HepG2 (cell line): ENCODE data around the gene VEGFA. TPM values are rescaled to one million over a fixed set of nuclear protein-coding genes. Genes with fewer than 3 reads are reported as not detected.
A peak's percentile ranks its signal among the peaks of the same experiment; 100 is the strongest.

Experiments
- ATAD3A ChIP-seq: sonication (generic); formaldehyde crosslinking; IDR thresholded peaks from 2 replicates; pipeline ENCODE4 v1.4.0; 2020; ENCODE audit warnings: missing genetic modification reagents
- FOXA1 ChIP-seq, 2 experiments: fragments of 450-650 bp in 1 of 2; sonication (generic) in 1 of 2; formaldehyde crosslinking in 1 of 2; IDR thresholded peaks; 2 replicates each; pipeline versions ENCODE4 v1.4.0 to v1.6.1; 2016 to 2020; ENCODE audit warnings: missing genetic modification reagents in 1 of 2
- HDAC1 ChIP-seq: sonication (generic); formaldehyde crosslinking; IDR thresholded peaks from 2 replicates; pipeline ENCODE4 v1.5.1; 2020; ENCODE audit warnings: mild to moderate bottlenecking, missing genetic modification reagents
- HMGA1 ChIP-seq: sonication (generic); formaldehyde crosslinking; conservative IDR thresholded peaks from 2 replicates; pipeline ENCODE4 v1.4.0; 2020; ENCODE audit warnings: missing genetic modification reagents
- NR2F6 ChIP-seq, 2 experiments: IDR thresholded peaks; 2 replicates each; pipeline ENCODE4 v1.6.1; 2016; ENCODE audit warnings: antibody characterized with exemption in 1 of 2, mild to moderate bottlenecking in 1 of 2
- PRPF4 ChIP-seq: fragments of 200-400 bp; formaldehyde crosslinking; IDR thresholded peaks from 2 replicates; pipeline ENCODE4 v1.6.1; 2016; ENCODE audit warnings: low read length, low read depth; ENCODE audit not compliant: poor library complexity, severe bottlenecking
- REXO4 ChIP-seq: sonication (generic); formaldehyde crosslinking; IDR thresholded peaks from 2 replicates; pipeline ENCODE4 v1.8.0; 2022; ENCODE audit warnings: missing genetic modification reagents, mild to moderate bottlenecking, borderline replicate concordance
- TARDBP ChIP-seq: sonication (generic); formaldehyde crosslinking; IDR thresholded peaks from 2 replicates; pipeline ENCODE4 v1.8.0; 2022; ENCODE audit warnings: mild to moderate bottlenecking, missing genetic modification reagents
- THAP8 ChIP-seq: sonication (generic); formaldehyde crosslinking; IDR thresholded peaks from 2 replicates; pipeline ENCODE4 v1.5.1; 2020; ENCODE audit warnings: missing genetic modification reagents, mild to moderate bottlenecking, borderline replicate concordance
- TOE1 ChIP-seq: sonication (generic); formaldehyde crosslinking; IDR thresholded peaks from 2 replicates; pipeline ENCODE4 v1.4.0; 2020; ENCODE audit warnings: mild to moderate bottlenecking, missing genetic modification reagents
- USF2 ChIP-seq, 2 experiments: sonication (generic) in 1 of 2; formaldehyde crosslinking in 1 of 2; IDR thresholded peaks; 2 replicates each; pipeline versions ENCODE4 v1.5.1 to v1.6.1; 2011 to 2020; ENCODE audit warnings: borderline replicate concordance in 1 of 2, low read depth in 1 of 2, low read length in 1 of 2, mild to moderate bottlenecking in 1 of 2, missing genetic modification reagents in 1 of 2, moderate library complexity in 1 of 2
- ZBTB46 ChIP-seq: sonication (generic); formaldehyde crosslinking; IDR thresholded peaks from 2 replicates; pipeline ENCODE4 v1.4.0; 2020; ENCODE audit warnings: mild to moderate bottlenecking, missing genetic modification reagents, borderline replicate concordance
- ZNF484 ChIP-seq: sonication (generic); formaldehyde crosslinking; IDR thresholded peaks from 2 replicates; pipeline ENCODE4 v1.5.1; 2020; ENCODE audit warnings: mild to moderate bottlenecking, low read depth, missing genetic modification reagents, borderline replicate concordance
- ZNF552 ChIP-seq: sonication (generic); formaldehyde crosslinking; IDR thresholded peaks from 2 replicates; pipeline ENCODE4 v1.9.0; 2022; ENCODE audit warnings: missing genetic modification reagents, mild to moderate bottlenecking, borderline replicate concordance
- ZNF569 ChIP-seq: sonication (generic); formaldehyde crosslinking; IDR thresholded peaks from 2 replicates; pipeline ENCODE4 v1.5.0; 2020; ENCODE audit warnings: mild to moderate bottlenecking, missing genetic modification reagents, moderate library complexity, borderline replicate concordance
- ZNF639 ChIP-seq: conservative IDR thresholded peaks from 2 replicates; pipeline ENCODE4 v1.6.1; 2018; ENCODE audit warnings: missing genetic modification reagents
- ZNF775 ChIP-seq: sonication (generic); formaldehyde crosslinking; IDR thresholded peaks from 2 replicates; pipeline ENCODE4 v1.4.0; 2020; ENCODE audit warnings: missing genetic modification reagents, mild to moderate bottlenecking, moderate library complexity, borderline replicate concordance
- ZNF841 ChIP-seq: sonication (generic); formaldehyde crosslinking; IDR thresholded peaks from 2 replicates; pipeline ENCODE4 v1.8.1; 2023; ENCODE audit warnings: missing genetic modification reagents, borderline replicate concordance
- polyA plus RNA-seq, 8 experiments: library from polyadenylated mRNA; depleted of rRNA in 3 of 8; stranded (reverse) in 7 of 8; unstranded in 1 of 8; fragments of >200 nt; fragmentation: Illumina TruSeq in 4 of 8; extraction: Trizol in 4 of 8; gene quantifications; 2 replicates each; pipeline versions ENCODE4 v1.2.1 to v1.2.3, GENCODE V29; 2011 to 2016; ENCODE audit warnings: low read depth in 4 of 8, missing spikeins in 1 of 8, mixed read lengths in 1 of 8; ENCODE audit not compliant: insufficient read depth in 1 of 8
- total RNA-seq, 5 experiments: library from RNA; depleted of rRNA; stranded (reverse); fragments of >200 nt; fragmentation: Illumina TruSeq; extraction: Trizol; gene quantifications; 2 replicates each; pipeline ENCODE4 v1.2.3, GENCODE V29; 2016; ENCODE audit warnings: low read depth in 1 of 5

The VEGFA gene
- total and polyA plus RNA-seq, 2 of the 13 experiments (the other 11 are each of a cell fraction or from before 2014, with no cell fraction given): 68.1 to 629 TPM

- TF ChIP-seq HDAC1 (CRISPR knock-in tag): no peak
- no peak for TF ChIP-seq THAP8 (CRISPR knock-in tag)
- TF ChIP-seq ZNF775 (CRISPR knock-in tag): no peak
- no peak for TF ChIP-seq ZBTB46 (CRISPR knock-in tag)
- no peak for TF ChIP-seq USF2 (IDR thresholded peaks at IDR 0.05; ENCODE audit: low read depth, low read length)
- no peak for TF ChIP-seq USF2 (CRISPR knock-in tag; IDR thresholded peaks at IDR 0.05; ENCODE audit: borderline replicate concordance)
- TF ChIP-seq ZNF841 (CRISPR knock-in tag): no peak
- TF ChIP-seq ZNF639 (CRISPR knock-in tag): no peak
- TF ChIP-seq ATAD3A (CRISPR knock-in tag): no peak
- no peak for TF ChIP-seq ZNF552
- TF ChIP-seq PRPF4: no peak
- 0 out of 2 replicates have a peak, but pooled peaks have one; percentile 7 for TF ChIP-seq FOXA1 (IDR thresholded peaks at IDR 0.05)
- peak; percentile 74 for TF ChIP-seq FOXA1 (CRISPR knock-in tag; IDR thresholded peaks at IDR 0.05)
- TF ChIP-seq TOE1 (CRISPR knock-in tag): no peak
- no peak for TF ChIP-seq HMGA1 (CRISPR knock-in tag)
- TF ChIP-seq REXO4 (CRISPR knock-in tag): no peak
- TF ChIP-seq ZNF484 (CRISPR knock-in tag): no peak
- peak; percentile 83 for TF ChIP-seq NR2F6 (IDR thresholded peaks at IDR 0.05)
- TF ChIP-seq NR2F6 (CRISPR knock-in tag; IDR thresholded peaks at IDR 0.05): peak; percentile 79
- no peak for TF ChIP-seq TARDBP
- TF ChIP-seq ZNF569: no peak
These were observed 26.2 kb upstream of the VEGFA start (continued) for GRCh38 chr6:43743682-43744381.
